Tongue (tissue), 2 donors: Measurements from ENCODE around the gene LCORL. TPM values are rescaled to one million over a fixed set of nuclear protein-coding genes. Genes with fewer than 3 reads are reported as not detected.
"Not testable (repeated sequence)": the region's sequence is repeated elsewhere in the genome, so short reads cannot be mapped to it uniquely, and the experiment has no call there.

Experiments used
- DNase-seq: peaks from one replicate; pipeline ENCODE4 v3.0.0-alpha.2; 2015
- total RNA-seq: library from RNA; depleted of rRNA; stranded (reverse); fragments of >200 nt; gene quantifications from one replicate; pipeline ENCODE4 v1.2.3, GENCODE V29; 2014

Gene LCORL
- total RNA-seq, 1 donor from 2014 or later: 30.4 TPM

- peak; percentile 12 for DNase-seq
Measured at GRCh38 chr4:17930256-17930655, 91.3 kb downstream of the LCORL start.

GRCh38 chr4:17924189-17924588 lies 97.4 kb downstream of the LCORL start:
- no peak for DNase-seq

GRCh38 chr4:17921451-17921850 lies 100.1 kb downstream of the LCORL start:
- no peak for DNase-seq

GRCh38 chr4:17920681-17921080 lies 100.9 kb downstream of the LCORL start:
- DNase-seq: no peak

- DNase-seq: no peak
Measured at GRCh38 chr4:17915439-17915838, 106.1 kb downstream of the LCORL start.

GRCh38 chr4:17912011-17912410 lies 109.5 kb downstream of the LCORL start:
- DNase-seq: no peak

GRCh38 chr4:17911608-17912007 lies 109.9 kb downstream of the LCORL start:
- no peak for DNase-seq

GRCh38 chr4:17898553-17899055 lies 123.0 kb downstream of the LCORL start:
- no peak for DNase-seq

GRCh38 chr4:17895481-17895880 lies 126.1 kb downstream of the LCORL start:
- DNase-seq: no peak

GRCh38 chr4:17894421-17894820 lies 127.1 kb downstream of the LCORL start:
- DNase-seq: no peak

- DNase-seq: no peak
Measured at GRCh38 chr4:17889692-17890091, 131.9 kb downstream of the LCORL start.

GRCh38 chr4:17884511-17884910 lies 137.0 kb downstream of the LCORL start:
- no peak for DNase-seq

GRCh38 chr4:17884063-17884462 lies 137.5 kb downstream of the LCORL start:
- DNase-seq: no peak

GRCh38 chr4:17877661-17878060 lies 143.9 kb downstream of the LCORL start:
- no peak for DNase-seq

- no peak for DNase-seq
Measured at GRCh38 chr4:17876943-17877342, 144.6 kb downstream of the LCORL start.

GRCh38 chr4:17875402-17876070 lies 146.0 kb downstream of the LCORL start:
- DNase-seq: no peak

- no peak for DNase-seq
Measured at GRCh38 chr4:17869327-17869726, 152.2 kb downstream of the LCORL start.

- no peak for DNase-seq
Measured at GRCh38 chr4:17867276-17867675, 154.3 kb downstream of the LCORL start.

- DNase-seq: no peak
Measured at GRCh38 chr4:17866810-17867209, 154.7 kb downstream of the LCORL start.

- DNase-seq: no peak
Measured at GRCh38 chr4:17865866-17866363, 155.6 kb downstream of the LCORL start.

GRCh38 chr4:17861906-17862305 lies 159.6 kb downstream of the LCORL start:
- DNase-seq: not testable (repeated sequence)

- DNase-seq: no peak
Measured at GRCh38 chr4:17859793-17860406, 161.7 kb downstream of the LCORL start.

- no peak for DNase-seq
Measured at GRCh38 chr4:17854036-17854435, 167.5 kb downstream of the LCORL start.

- DNase-seq: no peak
Measured at GRCh38 chr4:17851959-17852358, 169.6 kb downstream of the LCORL start.
